Activated B cell treated with CpG ODN at 0.5 μM for 24 hours (primary cell): ENCODE measurements around the gene PDXK. TPM values are rescaled to one million over a fixed set of nuclear protein-coding genes. Genes with fewer than 3 reads are reported as not detected.

Source experiments
- ATAC-seq: fragments of 200-7000 bp; cut with Tn5 transposase; one replicate; pipeline ENCODE4 v1.10.0; 2021; ENCODE audit warnings: low read depth, mild to moderate bottlenecking, moderate library complexity
- CTCF ChIA-PET: fragments of 350-600 bp; sonication (Branson Sonifier 250); formaldehyde crosslinking; loops from one replicate; lab custom pipeline; 2021; ENCODE audit warnings: antibody characterized with exemption; lab: Charles Lee
- POLR2A ChIA-PET: fragments of 350-600 bp; sonication (Branson Sonifier 250); formaldehyde crosslinking; loops from one replicate; lab custom pipeline; 2021; ENCODE audit warnings: antibody characterized with exemption; lab: Charles Lee
- DNase-seq: peaks from one replicate; pipeline ENCODE4 v3.0.0; 2022
- H3K27ac Mint-ChIP-seq: one replicate; pipeline ENCODE4 v1.8.0; 2020; ENCODE audit warnings: mixed read lengths
- H3K27me3 Mint-ChIP-seq: one replicate; pipeline ENCODE4 v1.8.0; 2021; ENCODE audit warnings: mixed read lengths
- H3K36me3 Mint-ChIP-seq: one replicate; pipeline ENCODE4 v1.8.0; 2021; ENCODE audit warnings: low read depth, mixed read lengths
- H3K4me1 Mint-ChIP-seq: one replicate; pipeline ENCODE4 v1.8.0; 2021; ENCODE audit warnings: mixed read lengths
- H3K4me3 Mint-ChIP-seq: one replicate; pipeline ENCODE4 v1.8.0; 2020; ENCODE audit warnings: mild to moderate bottlenecking, mixed read lengths
- H3K9me3 Mint-ChIP-seq: one replicate; pipeline ENCODE4 v1.8.0; 2020; ENCODE audit warnings: mixed read lengths
- intact Hi-C: fragments of 100-400 bp; cut with micrococcal nuclease; formaldehyde crosslinking; loops from one replicate; pipeline ENCODE4 v1.15.1; 2024
- total RNA-seq: library from RNA; stranded (reverse); gene quantifications from 2 replicates; pipeline ENCODE4 v1.2.3, GENCODE V29; 2022
- TF ChIP-seq, protein P1 (sequence below): fragments of 200-600 bp; IDR thresholded peaks from one replicate; pipeline ENCODE4 v1.8.0; 2022; ENCODE audit warnings: antibody characterized with exemption, mild to moderate bottlenecking

The PDXK gene
- total RNA-seq, 1 donor from 2014 or later: 54.2 TPM

DNA sequence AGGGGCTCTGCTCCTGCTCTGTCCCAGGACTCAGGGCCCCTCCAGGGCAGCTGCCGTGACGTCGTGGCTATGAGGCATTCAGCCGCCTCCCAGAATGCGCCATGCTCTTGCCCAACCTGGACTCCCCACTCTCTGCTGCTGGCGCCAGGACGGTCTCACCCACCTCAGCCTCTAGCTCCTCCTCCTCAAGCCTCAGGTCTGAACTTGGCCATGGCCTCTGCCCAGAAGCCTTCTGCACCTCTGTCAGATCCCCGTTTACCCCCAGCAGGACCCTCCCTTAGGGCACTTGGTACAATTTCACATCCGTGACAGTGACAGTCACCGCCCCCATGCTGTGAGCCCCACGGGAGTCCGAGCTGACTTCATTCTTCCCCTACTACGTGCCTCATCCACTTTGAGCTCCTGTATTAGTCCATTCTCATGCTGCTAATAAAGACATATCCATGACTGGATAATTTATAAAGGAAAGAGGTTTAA, 52.3 kb downstream of the PDXK start:
- no peak overlapping the region for H3K27ac Mint-ChIP-seq
- H3K27me3 Mint-ChIP-seq: peaks cover 5% of the 10 kb centered on the region
- H3K9me3 Mint-ChIP-seq: no peaks in the 10 kb centered on the region
- intact Hi-C loops: no loop called here
- TF ChIP-seq, protein P1, sequence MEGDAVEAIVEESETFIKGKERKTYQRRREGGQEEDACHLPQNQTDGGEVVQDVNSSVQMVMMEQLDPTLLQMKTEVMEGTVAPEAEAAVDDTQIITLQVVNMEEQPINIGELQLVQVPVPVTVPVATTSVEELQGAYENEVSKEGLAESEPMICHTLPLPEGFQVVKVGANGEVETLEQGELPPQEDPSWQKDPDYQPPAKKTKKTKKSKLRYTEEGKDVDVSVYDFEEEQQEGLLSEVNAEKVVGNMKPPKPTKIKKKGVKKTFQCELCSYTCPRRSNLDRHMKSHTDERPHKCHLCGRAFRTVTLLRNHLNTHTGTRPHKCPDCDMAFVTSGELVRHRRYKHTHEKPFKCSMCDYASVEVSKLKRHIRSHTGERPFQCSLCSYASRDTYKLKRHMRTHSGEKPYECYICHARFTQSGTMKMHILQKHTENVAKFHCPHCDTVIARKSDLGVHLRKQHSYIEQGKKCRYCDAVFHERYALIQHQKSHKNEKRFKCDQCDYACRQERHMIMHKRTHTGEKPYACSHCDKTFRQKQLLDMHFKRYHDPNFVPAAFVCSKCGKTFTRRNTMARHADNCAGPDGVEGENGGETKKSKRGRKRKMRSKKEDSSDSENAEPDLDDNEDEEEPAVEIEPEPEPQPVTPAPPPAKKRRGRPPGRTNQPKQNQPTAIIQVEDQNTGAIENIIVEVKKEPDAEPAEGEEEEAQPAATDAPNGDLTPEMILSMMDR: no peak
- ChIA-PET CTCF (no interaction called here), POLR2A (interaction anchor here (0.7 kb wide), 2 partner anchors 7 to 53 kb away, joined by 3 read pairs; no protein-coding TSS in a partner anchor)
- H3K36me3 Mint-ChIP-seq: peaks cover 23% of the 10 kb centered on the region
- H3K4me1 Mint-ChIP-seq: peaks cover 26% of the 10 kb centered on the region
- ATAC-seq (no peak), DNase-seq (no peak)
- no peak overlapping the region for H3K4me3 Mint-ChIP-seq

DNA sequence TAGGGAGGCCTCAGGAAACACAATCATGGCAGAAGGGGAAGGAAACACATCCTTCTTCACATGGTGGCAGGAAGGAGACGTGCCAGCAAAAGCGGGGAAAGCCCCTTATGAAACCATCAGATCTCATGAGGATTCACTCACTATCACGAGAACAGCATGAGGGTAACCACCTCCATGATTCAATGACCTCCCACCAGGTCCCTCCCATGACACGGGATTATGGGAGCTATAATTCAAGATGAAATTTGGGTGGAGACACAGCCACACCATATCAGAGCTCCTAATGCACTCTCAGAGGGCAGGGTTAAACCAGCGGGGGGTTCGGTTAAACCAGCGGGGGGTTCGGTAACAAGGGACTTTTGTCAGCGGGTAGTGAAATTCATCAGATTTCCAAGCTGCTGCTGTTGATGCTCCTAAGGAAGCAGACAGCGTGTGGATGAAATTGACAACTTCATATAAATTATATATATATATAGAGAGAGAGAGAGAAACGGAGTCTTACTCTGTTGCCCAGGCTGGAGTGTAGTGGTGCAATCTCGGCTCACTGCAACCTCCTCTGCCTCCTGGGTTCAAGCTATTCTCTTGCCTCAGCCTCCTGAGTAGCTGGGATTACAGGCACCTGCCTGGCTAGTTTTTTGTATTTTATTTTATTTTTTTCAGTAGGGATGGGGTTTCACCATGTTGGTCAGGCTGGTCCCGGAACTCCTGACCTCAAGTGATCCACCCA, 52.9 kb downstream of the PDXK start:
- Mint-ChIP-seq H3K36me3 (peaks cover 23% of the 10 kb centered on the region), H3K27ac (no peak overlapping the region), H3K4me3 (no peak overlapping the region), H3K27me3 (peaks cover 5% of the 10 kb centered on the region), H3K4me1 (peaks cover 26% of the 10 kb centered on the region), H3K9me3 (no peaks in the 10 kb centered on the region)
- TF ChIP-seq, protein P1: no peak
- ATAC-seq: no peak
- no peak for DNase-seq
- CTCF ChIA-PET: no interaction called here
- POLR2A ChIA-PET: interaction anchor here (0.7 kb wide), 1 partner anchor 8 kb away, joined by 3 read pairs; no protein-coding TSS in a partner anchor
- intact Hi-C loops: no loop called here

DNA sequence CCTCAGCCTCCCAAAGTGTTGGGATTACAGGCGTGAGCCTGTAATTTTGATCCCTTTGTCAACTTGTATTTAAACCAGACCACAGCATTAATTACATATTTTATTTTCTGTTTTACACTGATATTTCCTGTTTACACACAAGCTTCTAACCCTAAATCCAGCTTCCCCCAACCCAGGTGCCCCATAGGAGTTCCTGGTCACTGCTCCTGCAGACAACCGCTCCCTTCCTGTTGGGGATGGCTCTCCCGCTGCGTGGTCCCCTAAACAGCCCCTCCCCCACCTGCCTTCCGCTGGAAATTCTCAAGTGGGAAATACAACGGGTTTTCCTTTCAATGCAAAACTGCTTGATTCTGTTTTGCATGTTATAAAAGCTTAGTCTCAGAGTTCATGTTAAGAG, 53.5 kb downstream of the PDXK start:
- Mint-ChIP-seq H3K27ac (no peak overlapping the region), H3K9me3 (no peaks in the 10 kb centered on the region), H3K27me3 (peaks cover 5% of the 10 kb centered on the region), H3K36me3 (peaks cover 23% of the 10 kb centered on the region), H3K4me3 (no peak overlapping the region), H3K4me1 (peaks cover 26% of the 10 kb centered on the region)
- POLR2A ChIA-PET: no interaction called here
- CTCF ChIA-PET: no interaction called here
- intact Hi-C loops: no loop called here
- TF ChIP-seq, protein P1: no peak
- ATAC-seq (no peak), DNase-seq (no peak)

DNA sequence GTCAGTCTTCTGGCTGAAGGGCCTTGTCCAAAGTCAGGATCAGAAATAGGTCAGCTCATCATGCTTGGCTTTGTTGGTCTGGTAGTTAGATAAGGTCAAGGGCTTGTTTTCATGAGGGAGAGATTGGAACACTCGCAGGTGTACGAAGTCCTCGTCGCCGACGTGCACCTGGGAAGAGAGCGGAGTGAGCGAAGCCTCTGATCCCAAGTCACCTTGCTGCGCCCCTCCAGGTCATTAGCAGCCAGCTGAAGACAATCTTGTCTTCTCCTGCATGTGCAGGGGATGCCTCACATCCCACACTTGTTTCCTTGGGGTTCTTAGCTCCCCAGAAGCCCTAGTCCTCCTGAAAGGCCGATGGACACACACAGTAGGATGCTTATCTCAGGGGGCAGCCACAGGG, 55.2 kb downstream of the PDXK start:
- H3K27ac Mint-ChIP-seq: no peak overlapping the region
- POLR2A ChIA-PET: no interaction called here

DNA sequence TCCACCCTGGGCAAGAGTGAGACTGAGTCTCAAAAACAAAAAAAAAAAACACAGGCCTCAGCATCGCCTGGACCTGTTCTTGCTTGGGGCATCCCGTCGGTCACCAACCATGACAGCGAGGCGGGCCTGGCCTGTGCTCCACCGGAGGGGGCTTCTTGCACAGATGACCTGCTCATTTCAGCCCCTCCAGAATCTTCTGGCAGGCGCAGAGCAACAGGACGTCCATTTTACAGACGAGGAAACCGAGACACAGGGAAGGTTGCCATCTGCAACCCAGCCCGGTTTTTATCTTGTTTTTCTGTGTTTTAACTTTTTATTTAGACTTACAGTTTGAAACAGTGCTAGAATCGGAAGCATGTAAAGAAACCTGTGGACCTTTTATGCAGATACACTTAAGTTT, 56.3 kb downstream of the PDXK start:
- TF ChIP-seq, protein P1: no peak
- Mint-ChIP-seq H3K27ac (peak overlapping the region; percentile 20), H3K9me3 (no peaks in the 10 kb centered on the region), H3K4me3 (peak overlapping the region; percentile 84), H3K36me3 (peaks cover 23% of the 10 kb centered on the region), H3K27me3 (no peaks in the 10 kb centered on the region), H3K4me1 (peaks cover 34% of the 10 kb centered on the region)
- POLR2A ChIA-PET: no interaction called here
- no peak for DNase-seq
- CTCF ChIA-PET: no interaction called here
- ATAC-seq: no peak
- intact Hi-C loops: no loop called here

More for the DNA sequence above, 55.2 kb downstream of the PDXK start:
- Mint-ChIP-seq H3K4me1 (peaks cover 34% of the 10 kb centered on the region), H3K4me3 (peak overlapping the region; percentile 6), H3K36me3 (peaks cover 23% of the 10 kb centered on the region), H3K9me3 (no peaks in the 10 kb centered on the region), H3K27me3 (peaks cover 3% of the 10 kb centered on the region)
- intact Hi-C loops: no loop called here
- TF ChIP-seq, protein P1: no peak
- DNase-seq (no peak), ATAC-seq (no peak)
- CTCF ChIA-PET: no interaction called here
